K562 (cell line): Measurements from ENCODE around the gene JAM2. TPM values are rescaled to one million over a fixed set of nuclear protein-coding genes. Genes with fewer than 3 reads are reported as not detected.

Experiments used
- BCLAF1 ChIP-seq, 2 experiments: fragments of 450-650 bp in 1 of 2; IDR thresholded peaks; 2 replicates each; pipeline ENCODE4 v1.6.1; 2011 to 2017; ENCODE audit warnings: low read depth in 2 of 2, antibody characterized with exemption in 1 of 2, borderline replicate concordance in 1 of 2, low read length in 1 of 2, mild to moderate bottlenecking in 1 of 2, mixed read lengths in 1 of 2; ENCODE audit not compliant: control insufficient read depth in 1 of 2
- HDGF ChIP-seq: fragments of 450-650 bp; IDR thresholded peaks from 2 replicates; pipeline ENCODE4 v1.6.1; 2016
- LCOR ChIP-seq: sonication (generic); formaldehyde crosslinking; IDR thresholded peaks from 2 replicates; pipeline ENCODE4 v1.8.0; 2022; ENCODE audit warnings: mild to moderate bottlenecking, missing genetic modification reagents
- MAZ ChIP-seq, 2 experiments: fragments of 450-650 bp in 1 of 2; sonication (generic) in 1 of 2; formaldehyde crosslinking; IDR thresholded peaks in 1 of 2; conservative IDR thresholded peaks in 1 of 2; 2 replicates each; pipeline versions ENCODE4 v1.4.0 to v1.5.0; 2020; ENCODE audit warnings: mild to moderate bottlenecking in 1 of 2, missing genetic modification reagents in 1 of 2
- MEF2D ChIP-seq: conservative IDR thresholded peaks from 2 replicates; pipeline ENCODE4 v1.6.1; 2016; ENCODE audit warnings: low read depth, missing genetic modification characterization, missing compliant biosample characterization
- MTA3 ChIP-seq: fragments of 450-650 bp; formaldehyde crosslinking; IDR thresholded peaks from 2 replicates; pipeline ENCODE4 v1.6.1; 2017; ENCODE audit warnings: mild to moderate bottlenecking, borderline replicate concordance
- POLR3A ChIP-seq: IDR thresholded peaks from 2 replicates; pipeline ENCODE4 v1.6.1; 2011; ENCODE audit warnings: borderline replicate concordance, mild to moderate bottlenecking, moderate library complexity; ENCODE audit not compliant: insufficient read length, insufficient read depth; ENCODE audit errors: extremely low read depth
- PREB ChIP-seq: sonication (generic); formaldehyde crosslinking; IDR thresholded peaks from 2 replicates; pipeline ENCODE4 v1.8.1; 2023; ENCODE audit warnings: mild to moderate bottlenecking, missing genetic modification reagents
- RBBP5 ChIP-seq: fragments of 200-600 bp; sonication (generic); IDR thresholded peaks from 2 replicates; pipeline ENCODE4 v1.6.1; 2012; ENCODE audit warnings: borderline replicate concordance, mild to moderate bottlenecking, low read length, control low read depth, inconsistent platforms; ENCODE audit not compliant: insufficient read depth, poor library complexity, severe bottlenecking
- RFX5 ChIP-seq: IDR thresholded peaks from 2 replicates; pipeline ENCODE4 v1.6.1; 2011; ENCODE audit warnings: low read depth, mild to moderate bottlenecking, improper control_type of control experiment, low read length
- SMAD4 ChIP-seq: fragments of 250-450 bp; sonication (Bioruptor Pico); conservative IDR thresholded peaks from 2 replicates; pipeline ENCODE4 v1.8.0; 2021; ENCODE audit warnings: inconsistent platforms, mild to moderate bottlenecking, moderate library complexity
- U2AF2 ChIP-seq: fragments of 200-400 bp; formaldehyde crosslinking; optimal IDR thresholded peaks from 2 replicates; pipeline ENCODE3; 2017; ENCODE audit warnings: low read depth, mild to moderate bottlenecking, low read length
- ZC3H11A ChIP-seq: IDR thresholded peaks from 2 replicates; pipeline ENCODE4 v1.6.1; 2012; ENCODE audit warnings: low read depth, low read length, improper control_type of control experiment
- ZMIZ1 ChIP-seq, 2 experiments: fragments of 150-350 bp in 1 of 2; IDR thresholded peaks; 2 replicates each; pipeline ENCODE4 v1.6.1; 2012 to 2016; ENCODE audit warnings: low read depth in 2 of 2, low read length in 2 of 2, mild to moderate bottlenecking in 1 of 2, moderate library complexity in 1 of 2
- ZNF79 ChIP-seq: fragments of 250-450 bp; sonication (Bioruptor Pico); IDR thresholded peaks from 2 replicates; pipeline ENCODE4 v1.4.0; 2020; ENCODE audit warnings: low read depth, mild to moderate bottlenecking, moderate library complexity
- ZZZ3 ChIP-seq: fragments of 450-650 bp; IDR thresholded peaks from 2 replicates; pipeline ENCODE4 v1.6.1; 2016; ENCODE audit warnings: antibody characterized with exemption, mild to moderate bottlenecking, moderate library complexity
- polyA plus RNA-seq, 8 experiments: library from polyadenylated mRNA; depleted of rRNA in 4 of 8; stranded (reverse) in 5 of 8; unstranded in 3 of 8; fragments of >200 nt; fragmentation: Nextera tagmentation in 2 of 8; fragmentation: Illumina TruSeq in 1 of 8; extraction: Ambion mirVana in 2 of 8; extraction: Trizol in 1 of 8; gene quantifications; 2 replicates each; pipeline versions ENCODE4 v1.2.1 to v1.2.3, GENCODE V29; 2011 to 2014; ENCODE audit warnings: inconsistent platforms in 1 of 8, missing spikeins in 1 of 8
- total RNA-seq, 7 experiments: library from RNA; depleted of rRNA in 6 of 7; stranded (reverse); fragments of >200 nt in 6 of 7; fragmentation: Illumina TruSeq in 2 of 7; extraction: Trizol in 2 of 7; gene quantifications; 2 replicates each; pipeline versions ENCODE4 v1.2.1 to v1.2.3, GENCODE V29; 2011 to 2021; ENCODE audit warnings: low replicate concordance in 1 of 7

Gene JAM2
- total and polyA plus RNA-seq, 9 of the 15 experiments (the other 6 are each of a cell fraction or from before 2014, with no cell fraction given) = 0.03 to 0.08 (median 0.07) TPM; not detected in 6

GRCh38 chr21:25734904-25735645, 96.0 kb downstream of the JAM2 start, which contains the start of the genes ATP5PF and GABPA (continued):
- peak in 1 of 2 experiments; percentile 23; a peak in 1 of 4 replicates for TF ChIP-seq ZMIZ1 (IDR thresholded peaks at IDR 0.05; ENCODE audit: low read depth in 2 of 2, low read length in 2 of 2)
- peak; percentile 81; the same call in 1 of the 2 replicates for TF ChIP-seq ZC3H11A
- TF ChIP-seq ZNF79 (CRISPR knock-in tag) = no peak
- no peak for TF ChIP-seq POLR3A
- no peak for TF ChIP-seq HDGF
- peak; percentile 86 for TF ChIP-seq MEF2D (tag)
- TF ChIP-seq MAZ (CRISPR knock-in tag; conservative IDR thresholded peaks at IDR 0.05 in 1 of 2, IDR thresholded peaks at IDR 0.05 in 1 of 2) = peak; percentile 55 to 79; a peak in 3 of 4 replicates
- TF ChIP-seq BCLAF1 (IDR thresholded peaks at IDR 0.05; ENCODE audit: borderline replicate concordance in 1 of 2, control insufficient read depth in 1 of 2, low read depth in 2 of 2, low read length in 1 of 2) = peak in 1 of 2 experiments; percentile 97; a peak in 2 of 4 replicates
- peak; percentile 82 for TF ChIP-seq SMAD4 (CRISPR knock-in tag)
- peak; percentile 99 for TF ChIP-seq MTA3
- TF ChIP-seq PREB (CRISPR knock-in tag) = no peak
- TF ChIP-seq RBBP5 = peak; percentile 81
- TF ChIP-seq U2AF2 = no peak
- peak; percentile 51; the same call in 1 of the 2 replicates for TF ChIP-seq ZZZ3
- TF ChIP-seq LCOR (CRISPR knock-in tag) = peak; percentile 87
- no peak for TF ChIP-seq RFX5
